ENCODE data around the gene FAM53C. TPM values are rescaled to one million over a fixed set of nuclear protein-coding genes. Genes with fewer than 3 reads are reported as not detected.

The FAM53C gene
- total RNA-seq, 1 experiment from 2014 or later = 50.4 TPM

DNA sequence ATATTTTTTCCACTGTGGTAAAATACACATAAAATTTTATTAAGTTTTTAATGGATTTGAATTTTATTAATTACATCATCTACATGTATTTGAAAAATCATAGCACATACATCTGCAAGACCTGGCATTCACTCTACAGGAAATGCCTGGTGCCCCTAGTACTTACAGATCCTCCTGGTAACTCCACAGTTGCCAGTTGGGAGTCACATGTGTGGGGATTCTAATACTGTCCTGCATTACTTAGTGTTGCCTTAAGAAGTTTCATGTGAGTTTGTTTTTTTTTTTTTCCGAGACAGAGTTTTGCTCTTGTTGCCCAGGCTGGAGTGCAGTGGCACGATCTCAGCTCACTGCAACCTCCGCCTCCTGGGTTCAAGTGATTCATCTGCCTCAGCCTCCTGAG is 32.5 kb downstream of the FAM53C start:
- DNase-seq (ENCODE audit: low read depth, low spot score) = no peak
- H3K27me3 ChIP-seq (ENCODE audit: control insufficient read depth, insufficient read depth, low read length) = no peaks in the 10 kb centered on the region
- no peak overlapping the region for H3K4me3 ChIP-seq (ENCODE audit: low read depth in 2 of 2, low read length in 2 of 2)
- ChIA-PET POLR2A (no interaction called here), CTCF (interaction anchor here (0.6 to 0.7 kb wide), 2 partner anchors 59 to 206 kb away, joined by 3 read pairs; no protein-coding TSS in a partner anchor)
- H3K4me1 ChIP-seq (ENCODE audit: control insufficient read depth, insufficient read depth, low read length) = peaks cover 8% of the 10 kb centered on the region; the same call in 1 of the 2 replicates
- no peak overlapping the region for H3K27ac ChIP-seq (ENCODE audit: low read length)
- BruUV-seq (replicated peaks) = no TSS peak
- no peaks in the 10 kb centered on the region for H3K9me3 ChIP-seq (ENCODE audit: control insufficient read depth, insufficient read depth, low read depth, low read length)
- ATAC-seq = no peak
- no peak for TF ChIP-seq SIN3A (IDR thresholded peaks at IDR 0.05; ENCODE audit: borderline replicate concordance, insufficient read depth, low read depth, low read length)
- TF ChIP-seq CTCF (IDR thresholded peaks at IDR 0.05) = no peak
- no peak for TF ChIP-seq REST (IDR thresholded peaks at IDR 0.05; ENCODE audit: insufficient read depth in 1 of 2, low read depth in 2 of 2, low read length in 1 of 2)
- TF ChIP-seq TCF7L2 (IDR thresholded peaks at IDR 0.05; ENCODE audit: low read depth, low read length) = no peak
- no peak for TF ChIP-seq POLR2AphosphoS5 (IDR thresholded peaks at IDR 0.05; ENCODE audit: low read depth, low read length)
- peaks cover 3% of the 10 kb centered on the region for H3K36me3 ChIP-seq (ENCODE audit: control insufficient read depth, insufficient read depth, low read length)
- intact Hi-C loops (cut with micrococcal nuclease; ENCODE audit: unreplicated experiment) = no loop called here
- in situ Hi-C loops (cut with HindIII; ENCODE audit: low pct_unique_long_range_greater_than_20kb, low sequenced_read_pairs) = no loop called here

DNA sequence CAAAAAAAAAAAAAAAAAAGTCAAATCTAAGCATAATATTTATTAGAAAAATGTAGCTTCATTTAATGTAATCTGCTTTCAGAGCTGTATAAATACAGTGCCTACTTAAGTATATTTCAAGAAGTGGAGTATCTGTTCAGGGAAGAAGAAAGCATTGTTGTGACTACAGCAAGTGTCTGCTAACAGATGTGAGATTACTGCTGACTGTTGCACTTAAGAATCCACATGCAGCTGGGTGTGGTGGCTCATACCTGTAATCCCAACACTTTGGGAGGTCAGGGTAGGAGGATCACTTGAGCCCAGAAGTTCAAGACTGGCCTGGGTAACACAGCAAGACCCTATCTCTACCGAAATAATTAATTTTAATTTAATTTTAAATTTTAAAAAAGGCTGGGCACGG is 33.4 kb downstream of the FAM53C start:
- in situ Hi-C loops (cut with HindIII; ENCODE audit: low pct_unique_long_range_greater_than_20kb, low sequenced_read_pairs) (no loop called here), intact Hi-C loops (cut with micrococcal nuclease; ENCODE audit: unreplicated experiment) (no loop called here)
- no peak overlapping the region for H3K27ac ChIP-seq (ENCODE audit: low read length)
- DNase-seq (ENCODE audit: low read depth, low spot score) (no peak), ATAC-seq (no peak)
- no peaks in the 10 kb centered on the region for H3K27me3 ChIP-seq (ENCODE audit: control insufficient read depth, insufficient read depth, low read length)
- peaks cover 3% of the 10 kb centered on the region for H3K36me3 ChIP-seq (ENCODE audit: control insufficient read depth, insufficient read depth, low read length)
- TF ChIP-seq SIN3A (IDR thresholded peaks at IDR 0.05; ENCODE audit: borderline replicate concordance, insufficient read depth, low read depth, low read length) (no peak), CTCF (IDR thresholded peaks at IDR 0.05) (no peak), REST (IDR thresholded peaks at IDR 0.05; ENCODE audit: insufficient read depth in 1 of 2, low read depth in 2 of 2, low read length in 1 of 2) (no peak), POLR2AphosphoS5 (IDR thresholded peaks at IDR 0.05; ENCODE audit: low read depth, low read length) (no peak), TCF7L2 (IDR thresholded peaks at IDR 0.05; ENCODE audit: low read depth, low read length) (no peak)
- no peaks in the 10 kb centered on the region for H3K9me3 ChIP-seq (ENCODE audit: control insufficient read depth, insufficient read depth, low read depth, low read length)
- ChIA-PET CTCF (no interaction called here), POLR2A (interaction anchor here (0.6 kb wide), 1 partner anchor 10 kb away, joined by 13 read pairs; no protein-coding TSS in a partner anchor)
- peaks cover 4% of the 10 kb centered on the region; the same call in 1 of the 2 replicates for H3K4me1 ChIP-seq (ENCODE audit: control insufficient read depth, insufficient read depth, low read length)
- no peak overlapping the region for H3K4me3 ChIP-seq (ENCODE audit: low read depth in 2 of 2, low read length in 2 of 2)
- no TSS peak for BruUV-seq (replicated peaks)

Measured in Panc1 (cell line).